Activated CD4-positive, CD25-positive, alpha-beta regulatory T cell treated with anti-CD3 and anti-CD28 coated beads, Interleukin-2, amount 50 U/mL, for 72 hours (primary cell): ENCODE data around the gene ROBO4.

Source experiments
- DNase-seq: peaks from one replicate; pipeline ENCODE4 v3.0.0; 2021

ROBO4 gene

GRCh38 chr11:124889191-124890091, 8.2 kb downstream of the ROBO4 start:
- DNase-seq, result no peak

GRCh38 chr11:124887667-124888013, 10.0 kb downstream of the ROBO4 start:
- no peak for DNase-seq

DNA sequence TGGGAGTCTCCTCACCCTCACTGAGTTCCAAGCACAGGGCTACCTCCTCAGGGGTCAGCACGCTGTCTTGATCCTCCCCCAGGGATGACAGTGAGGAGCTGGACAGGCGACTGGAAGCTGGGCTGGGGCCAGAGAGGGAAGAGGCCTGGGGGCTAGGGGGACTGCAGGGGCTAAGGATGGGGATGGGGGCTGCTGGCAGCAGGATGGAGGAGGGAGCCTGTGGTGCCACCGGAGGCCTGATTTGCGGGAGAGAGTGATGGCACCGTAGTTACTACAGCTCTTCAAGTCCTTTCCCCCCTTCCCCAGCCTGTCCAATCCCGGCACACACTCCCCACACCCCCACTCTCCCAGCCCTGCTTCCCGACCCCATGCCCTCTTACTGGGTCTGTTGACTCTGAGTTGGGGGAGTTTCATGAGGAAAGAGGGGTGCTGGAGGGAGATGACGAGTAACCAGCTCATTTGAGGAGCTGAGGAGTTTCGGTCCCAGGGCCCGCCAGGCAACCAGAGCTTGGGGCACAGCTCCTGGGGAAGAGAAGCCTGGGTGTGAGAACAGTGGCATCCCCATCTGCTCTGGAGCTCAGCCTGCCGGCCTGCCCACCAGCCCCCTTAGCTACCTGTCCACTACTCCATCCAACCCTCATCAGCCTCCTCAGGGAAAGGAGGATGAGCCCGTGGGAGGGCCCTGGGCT, 10.5 kb downstream of the ROBO4 start:
- DNase-seq, result no peak

- DNase-seq, result no peak
Observed at GRCh38 chr11:124886476-124886875, 11.2 kb downstream of the ROBO4 start.

DNA sequence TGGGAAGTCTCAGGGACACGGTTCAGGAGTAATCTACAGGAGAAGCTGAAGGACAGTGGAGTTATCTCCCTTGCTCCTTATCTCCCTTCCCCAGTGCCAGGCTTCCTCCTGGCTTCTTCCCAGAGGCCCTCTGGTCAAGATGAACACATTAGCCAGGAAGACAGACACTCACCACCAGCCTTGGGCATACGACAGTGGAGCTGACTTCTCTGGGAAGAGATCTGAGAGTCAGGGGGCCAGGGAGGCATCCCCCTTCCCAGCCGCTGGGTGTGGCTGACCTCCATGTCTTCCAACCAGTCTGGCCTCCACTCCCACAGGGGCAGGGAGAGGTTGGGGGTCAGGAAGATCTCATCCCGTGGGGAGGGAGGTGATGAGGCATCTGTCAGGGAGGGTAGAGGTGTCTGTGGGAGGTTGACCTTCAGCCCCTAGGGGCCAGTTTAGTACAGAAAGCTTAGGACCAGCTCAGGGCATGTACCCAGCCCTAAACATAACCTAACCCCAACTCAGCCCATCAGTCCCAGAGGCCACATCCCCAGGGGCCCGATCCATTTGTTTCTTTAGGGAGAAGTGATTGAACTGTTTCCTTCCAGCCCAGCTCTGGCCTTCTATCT, 12.7 kb downstream of the ROBO4 start:
- DNase-seq, result no peak

DNA sequence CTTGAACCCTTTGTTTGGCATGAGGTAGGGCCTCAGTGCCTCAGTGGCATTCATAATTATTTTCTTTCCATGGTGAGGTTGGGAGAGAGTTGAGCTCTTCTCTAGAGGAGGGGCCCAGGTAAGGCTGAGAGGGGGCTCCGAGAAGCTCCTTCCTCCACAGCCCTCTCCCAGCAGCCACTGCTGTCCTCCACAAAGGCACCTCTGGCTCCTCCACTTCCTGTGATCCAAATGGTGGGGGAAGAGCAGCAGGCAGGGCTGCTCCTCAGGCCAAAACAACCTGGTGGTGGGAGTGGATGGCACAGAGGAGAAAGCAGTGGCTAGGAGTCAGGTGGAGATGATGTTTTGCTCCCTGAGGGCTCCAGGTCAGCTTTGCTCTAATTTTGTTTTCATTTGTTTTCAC, 13.3 kb downstream of the ROBO4 start:
- no peak for DNase-seq

DNA sequence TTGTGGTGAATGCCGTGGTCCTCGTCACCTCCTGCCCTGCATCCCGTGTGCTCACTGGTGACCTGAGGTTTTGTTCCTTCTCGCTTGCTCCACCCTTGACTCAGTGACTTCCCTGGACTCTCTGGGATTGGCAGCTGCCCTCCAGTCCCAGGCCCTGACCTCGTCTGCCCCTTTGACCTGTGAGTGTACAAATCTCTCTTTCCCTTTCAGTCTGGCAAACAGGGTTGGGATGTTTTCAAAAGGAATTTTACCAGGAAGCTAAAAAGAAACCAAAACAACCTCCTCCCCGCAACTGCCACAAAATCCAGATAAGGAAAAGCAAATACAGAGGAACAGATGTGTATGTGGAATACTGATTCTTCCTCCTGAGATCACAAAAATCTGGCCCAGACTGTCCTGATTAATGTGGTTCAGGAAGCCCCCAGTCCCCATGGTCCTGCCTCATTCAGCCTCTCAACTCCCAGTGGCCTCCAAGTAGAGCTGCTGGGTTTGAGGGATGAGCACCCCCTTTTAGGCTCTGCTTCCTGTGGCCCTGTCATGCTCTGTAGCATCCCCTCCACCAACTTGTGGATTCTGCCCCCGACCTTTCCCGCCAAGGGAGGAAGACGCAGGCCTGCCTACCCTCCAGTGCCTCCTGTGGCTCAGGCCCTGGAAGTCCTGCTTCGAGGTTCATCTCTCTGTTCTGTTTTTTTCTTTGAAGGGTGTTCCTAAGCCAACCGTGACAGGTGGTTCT, 15.2 kb downstream of the ROBO4 start:
- DNase-seq, result no peak

- DNase-seq, result no peak
Observed at GRCh38 chr11:124880958-124881357, 16.7 kb downstream of the ROBO4 start.

GRCh38 chr11:124880290-124880611, 17.4 kb downstream of the ROBO4 start:
- no peak for DNase-seq

- no peak for DNase-seq
Observed at GRCh38 chr11:124879493-124880289, 18.0 kb downstream of the ROBO4 start.

DNA sequence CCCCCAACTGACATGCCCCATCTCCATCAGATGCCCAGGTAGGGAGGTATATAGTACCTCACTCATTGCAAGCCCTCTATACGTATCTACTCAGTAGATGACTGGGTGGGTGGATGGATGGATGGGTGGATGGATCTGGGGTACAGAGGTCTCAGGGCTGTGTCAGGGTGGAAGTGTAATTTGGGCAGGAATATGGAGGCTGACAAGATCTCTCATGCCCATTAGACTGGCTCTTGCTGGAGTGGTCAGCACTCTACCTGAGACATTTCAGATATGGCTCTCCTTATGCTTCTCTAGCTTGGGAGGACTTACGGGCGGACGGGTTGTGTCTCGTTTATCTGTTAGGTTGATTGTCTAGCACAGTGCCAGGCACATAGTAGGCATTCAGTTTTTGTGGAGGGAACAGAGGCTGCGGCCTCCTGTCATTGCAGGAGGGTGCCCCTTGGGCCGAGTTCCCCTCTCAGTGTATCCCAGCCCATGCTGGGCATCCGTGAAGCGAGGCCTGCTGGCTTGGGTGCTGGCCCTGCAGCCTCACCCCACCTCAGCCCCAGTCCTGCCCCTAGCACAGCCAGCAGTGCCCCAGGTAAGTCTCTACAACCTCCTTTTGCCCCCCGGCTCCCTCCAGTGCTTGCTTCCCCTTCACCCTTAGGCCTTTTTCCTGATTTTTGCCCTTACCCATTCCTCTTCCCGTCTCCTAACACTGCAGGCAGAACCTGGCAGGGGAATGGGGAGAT, 18.7 kb downstream of the ROBO4 start:
- no peak for DNase-seq

GRCh38 chr11:124877910-124878758, 19.5 kb downstream of the ROBO4 start:
- no peak for DNase-seq

DNA sequence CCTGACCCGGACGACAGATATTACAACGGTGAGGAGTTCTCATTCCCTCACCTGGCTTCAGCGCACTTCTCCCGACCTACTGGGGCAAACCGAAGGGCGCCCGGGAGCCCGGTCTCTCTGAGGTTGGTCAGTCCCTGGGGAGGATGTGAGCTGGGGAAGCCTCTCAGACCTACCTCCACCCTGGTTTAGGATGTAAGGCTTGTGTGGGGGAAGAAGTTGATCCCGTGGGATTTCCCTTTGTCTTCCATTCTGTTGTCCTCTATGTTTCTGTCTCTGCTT, 20.1 kb downstream of the ROBO4 start:
- no peak for DNase-seq

- no peak for DNase-seq
Observed at GRCh38 chr11:124876818-124877630, 20.6 kb downstream of the ROBO4 start.

DNA sequence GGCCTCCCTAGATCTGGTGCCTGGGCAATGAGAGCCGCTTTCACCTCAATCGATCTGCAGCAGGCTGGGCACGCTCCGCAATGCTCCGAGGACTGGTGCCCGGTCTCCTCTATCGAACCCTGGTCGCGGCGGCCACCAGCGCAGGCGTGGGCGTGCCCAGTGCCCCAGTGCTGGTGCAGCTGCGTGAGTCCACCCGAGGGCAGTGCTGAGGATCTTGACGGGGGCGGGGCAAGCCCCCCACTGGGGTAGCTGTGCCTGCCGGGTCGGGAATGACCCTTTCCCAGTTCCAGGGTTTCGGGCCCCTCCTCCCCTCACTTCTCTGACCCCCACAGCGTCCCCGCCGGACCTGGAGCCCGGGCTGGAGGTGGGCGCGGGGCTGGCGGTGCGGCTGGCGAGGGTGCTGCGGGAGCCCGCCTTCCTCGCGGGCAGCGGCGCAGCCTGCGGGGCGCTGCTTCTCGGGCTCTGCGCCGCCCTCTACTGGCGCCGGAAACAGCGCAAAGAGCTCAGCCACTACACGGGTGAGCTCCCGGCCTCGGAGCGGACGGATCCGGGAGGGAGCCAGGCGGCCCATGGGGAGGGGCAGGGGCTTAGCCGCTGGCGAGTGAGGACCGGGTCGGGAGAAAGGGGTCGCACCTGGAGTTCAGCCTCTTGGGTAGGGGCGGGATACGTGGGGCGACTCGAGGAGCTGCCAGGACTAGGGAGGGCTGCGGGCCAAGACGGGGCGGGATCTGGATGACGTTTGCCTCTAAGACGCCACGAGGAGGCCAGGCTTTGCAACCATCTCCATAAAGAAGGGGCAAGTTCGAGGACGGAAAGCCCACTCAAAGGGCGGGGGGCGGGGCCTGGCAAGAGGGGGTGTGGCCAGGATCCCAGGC, 21.5 kb downstream of the ROBO4 start:
- peak; percentile 79 for DNase-seq

DNA sequence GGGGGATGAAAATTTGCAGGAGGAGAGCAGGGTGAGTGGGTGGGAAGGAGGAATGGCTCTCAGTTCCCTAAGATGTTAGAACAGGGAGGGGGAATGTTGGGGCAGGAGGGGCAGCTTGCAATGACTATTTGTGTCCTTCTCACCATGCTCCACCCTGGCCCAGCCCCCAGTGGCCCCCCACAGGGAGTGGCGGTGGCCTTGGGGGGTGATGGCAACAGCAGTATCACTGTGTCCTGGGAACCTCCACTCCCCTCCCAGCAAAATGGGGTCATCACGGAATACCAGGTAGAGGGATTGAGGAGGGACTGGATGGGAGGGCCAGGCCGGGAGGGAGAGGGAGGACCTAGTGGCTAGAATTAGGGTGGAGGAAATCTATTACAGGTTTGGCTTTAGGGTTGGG, 22.3 kb downstream of the ROBO4 start:
- no peak for DNase-seq

GRCh38 chr11:124874571-124875255, 23.0 kb downstream of the ROBO4 start:
- no peak for DNase-seq

DNA sequence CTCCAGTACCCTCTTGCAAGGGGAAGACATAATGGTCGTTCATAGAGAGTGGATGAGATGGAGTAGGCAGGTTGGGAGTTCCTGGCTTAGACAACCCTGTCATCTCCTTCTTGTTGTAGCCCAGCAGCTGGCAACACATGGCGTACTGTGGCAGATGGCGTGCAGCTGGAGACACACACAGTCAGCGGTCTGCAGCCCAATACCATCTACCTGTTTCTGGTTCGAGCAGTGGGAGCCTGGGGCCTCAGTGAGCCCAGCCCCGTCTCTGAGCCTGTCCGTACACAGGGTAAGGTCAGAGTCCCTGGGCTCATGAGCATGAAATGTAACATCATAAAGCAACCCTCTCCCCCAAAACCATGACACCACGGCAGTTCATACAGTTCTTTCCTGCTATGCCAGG, 23.7 kb downstream of the ROBO4 start:
- no peak for DNase-seq

DNA sequence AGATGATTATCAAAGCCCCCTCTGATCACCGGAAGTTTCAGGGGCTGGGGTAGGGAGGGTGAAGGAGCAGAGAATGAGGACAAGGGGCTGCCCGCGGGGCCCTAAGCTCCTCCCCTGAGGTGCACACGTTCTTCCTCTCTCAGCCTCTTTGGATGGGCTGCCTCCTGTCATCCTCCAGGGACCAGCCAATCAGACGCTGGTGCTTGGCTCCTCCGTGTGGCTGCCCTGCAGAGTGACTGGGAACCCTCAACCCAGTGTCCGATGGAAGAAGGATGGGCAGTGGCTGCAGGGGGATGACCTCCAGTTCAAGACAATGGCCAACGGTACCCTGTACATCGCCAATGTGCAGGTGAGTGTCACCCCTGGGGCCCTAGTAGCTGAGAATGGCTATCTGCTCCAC, 24.9 kb downstream of the ROBO4 start:
- no peak for DNase-seq
